Measurements from ENCODE around the gene WDR88. TPM values are rescaled to one million over a fixed set of nuclear protein-coding genes. Genes with fewer than 3 reads are reported as not detected.

Gene WDR88
- total and polyA plus RNA-seq, 2 donors (not counting 1 experiment from before 2014, with no cell fraction given): 0.47 TPM; not detected in 1

GRCh38 chr19:33212436-33213172 is 80.7 kb downstream of the WDR88 start:
- H3K4me1 Mint-ChIP-seq: no peaks in the 10 kb centered on the region

More at GRCh38 chr19:33212436-33213172, 80.7 kb downstream of the WDR88 start:
- Mint-ChIP-seq H3K27me3 (no peaks in the 10 kb centered on the region), H3K9me3 (ENCODE audit: insufficient read depth) (no peaks in the 10 kb centered on the region), H3K4me3 (no peak overlapping the region), H3K27ac (no peak overlapping the region)
- CTCF ChIA-PET: no interaction called here
- no peak overlapping the region for H3K27ac ChIP-seq (ENCODE audit: low read length in 2 of 2)
- ATAC-seq (ENCODE audit: low read depth): no peak
- H4K20me1 ChIP-seq (ENCODE audit: control insufficient read depth, insufficient read depth, low read length, poor library complexity, severe bottlenecking): no peaks in the 10 kb centered on the region
- H2AFZ ChIP-seq (ENCODE audit: insufficient read depth, low read depth, low read length, poor library complexity, severe bottlenecking): no peak overlapping the region
- H3K4me1 ChIP-seq (ENCODE audit: control insufficient read depth in 2 of 2, insufficient read depth in 2 of 2, low read length in 2 of 2): no peaks in the 10 kb centered on the region
- no peaks in the 10 kb centered on the region for H3K27me3 ChIP-seq (replicated peaks in 1 of 4; ENCODE audit: control extremely low read depth in 1 of 4, control insufficient read depth in 3 of 4, insufficient read depth in 4 of 4, low read length in 3 of 4)
- 94% methylated on average over 29 of the region's 30 CpGs for WGBS (ENCODE audit: insufficient coverage)
- no peak for DNase-seq
- no peaks in the 10 kb centered on the region for H3K79me2 ChIP-seq (ENCODE audit: control insufficient read depth, insufficient read depth, low read length)
- intact Hi-C loops (cut with micrococcal nuclease): no loop called here
- H3K4me2 ChIP-seq (replicated peaks; ENCODE audit: low read depth, low read length, poor library complexity, severe bottlenecking): no peak overlapping the region
- H3K9me3 ChIP-seq (ENCODE audit: control extremely low read depth in 1 of 3, control insufficient read depth in 2 of 3, insufficient read depth in 1 of 3, low read length in 2 of 3): no peaks in the 10 kb centered on the region
- H3K36me3 ChIP-seq (replicated peaks in 1 of 2; ENCODE audit: control extremely low read depth in 1 of 2, control insufficient read depth in 1 of 2, extremely low read depth in 1 of 2, insufficient read depth in 2 of 2, low read length in 1 of 2): no peaks in the 10 kb centered on the region
- H3K9ac ChIP-seq (ENCODE audit: low read length): no peak overlapping the region
- TF ChIP-seq EZH2 (IDR thresholded peaks at IDR 0.05; ENCODE audit: borderline replicate concordance, insufficient read depth, low read depth, low read length, poor library complexity, severe bottlenecking) (no peak), CTCF (IDR thresholded peaks at IDR 0.05) (no peak)
- no peak overlapping the region for H3K4me3 ChIP-seq (ENCODE audit: control extremely low read depth in 1 of 5, extremely low read depth in 1 of 5, insufficient read depth in 1 of 5, low read depth in 2 of 5, low read length in 4 of 5)
- POLR2A ChIA-PET: no interaction called here
